Stimulated activated CD4-positive, alpha-beta T cell treated with anti-CD3 and anti-CD28 coated beads, Interleukin-1b, Interleukin-23, amount 100 ng/mL, for 1 hour (primary cell): ENCODE data around the gene ELOVL2.
"Not testable (repeated sequence)": the region's sequence is repeated elsewhere in the genome, so short reads cannot be mapped to it uniquely, and the experiment has no call there.

Source experiments
- DNase-seq, 2 donors: peaks; one replicate each; pipeline ENCODE4 v3.0.0-alpha.2; 2020; ENCODE audit warnings: low read depth in 2 of 2

ELOVL2 gene

GRCh38 chr6:11021714-11022113, 22.4 kb downstream of the ELOVL2 start:
- no peak for DNase-seq

- no peak for DNase-seq
Observed at GRCh38 chr6:11021003-11021402, 23.1 kb downstream of the ELOVL2 start.

GRCh38 chr6:11018225-11018624, 25.9 kb downstream of the ELOVL2 start:
- DNase-seq, result no peak

- DNase-seq, result no peak
Observed at GRCh38 chr6:11017090-11017489, 27.0 kb downstream of the ELOVL2 start.

- no peak for DNase-seq
Observed at GRCh38 chr6:11016452-11016851, 27.7 kb downstream of the ELOVL2 start.

GRCh38 chr6:11015102-11015501, 29.0 kb downstream of the ELOVL2 start:
- DNase-seq, result no peak

- DNase-seq, result no peak
Observed at GRCh38 chr6:11013721-11014070, 30.4 kb downstream of the ELOVL2 start.

GRCh38 chr6:11012976-11013720, 31.0 kb downstream of the ELOVL2 start:
- DNase-seq, result no peak

- no peak for DNase-seq
Observed at GRCh38 chr6:11012295-11012754, 31.8 kb downstream of the ELOVL2 start.

- DNase-seq, result no peak
Observed at GRCh38 chr6:11011787-11012234, 32.3 kb downstream of the ELOVL2 start.

GRCh38 chr6:11009353-11009752, 34.8 kb downstream of the ELOVL2 start:
- DNase-seq, result no peak

- DNase-seq, result no peak
Observed at GRCh38 chr6:11008821-11009220, 35.3 kb downstream of the ELOVL2 start.

GRCh38 chr6:11007715-11008608, 36.1 kb downstream of the ELOVL2 start:
- no peak for DNase-seq

GRCh38 chr6:11006061-11006460, 38.0 kb downstream of the ELOVL2 start:
- no peak for DNase-seq

- DNase-seq, result not testable (repeated sequence)
Observed at GRCh38 chr6:11003297-11003696, 40.8 kb downstream of the ELOVL2 start.

GRCh38 chr6:11002176-11002575, 41.9 kb downstream of the ELOVL2 start:
- DNase-seq, result no peak

- DNase-seq, result no peak
Observed at GRCh38 chr6:10999994-11000393, 44.1 kb downstream of the ELOVL2 start.

GRCh38 chr6:10995114-10995707, 48.9 kb downstream of the ELOVL2 start:
- no peak for DNase-seq

GRCh38 chr6:10993896-10994295, 50.2 kb downstream of the ELOVL2 start:
- no peak for DNase-seq

- DNase-seq, result no peak
Observed at GRCh38 chr6:10991115-10991514, 53.0 kb downstream of the ELOVL2 start.

- DNase-seq, result no peak
Observed at GRCh38 chr6:10989587-10989986, 54.5 kb downstream of the ELOVL2 start.

- DNase-seq, result not testable (repeated sequence)
Observed at GRCh38 chr6:10984959-10985358, 59.1 kb downstream of the ELOVL2 start.
